ENCODE measurements around the gene BBOF1. TPM values are rescaled to one million over a fixed set of nuclear protein-coding genes. Genes with fewer than 3 reads are reported as not detected.
A peak's percentile ranks its signal among the peaks of the same experiment; 100 is the strongest.

Gene BBOF1
- total RNA-seq, 1 donor from 2014 or later, result 6.7 TPM

DNA sequence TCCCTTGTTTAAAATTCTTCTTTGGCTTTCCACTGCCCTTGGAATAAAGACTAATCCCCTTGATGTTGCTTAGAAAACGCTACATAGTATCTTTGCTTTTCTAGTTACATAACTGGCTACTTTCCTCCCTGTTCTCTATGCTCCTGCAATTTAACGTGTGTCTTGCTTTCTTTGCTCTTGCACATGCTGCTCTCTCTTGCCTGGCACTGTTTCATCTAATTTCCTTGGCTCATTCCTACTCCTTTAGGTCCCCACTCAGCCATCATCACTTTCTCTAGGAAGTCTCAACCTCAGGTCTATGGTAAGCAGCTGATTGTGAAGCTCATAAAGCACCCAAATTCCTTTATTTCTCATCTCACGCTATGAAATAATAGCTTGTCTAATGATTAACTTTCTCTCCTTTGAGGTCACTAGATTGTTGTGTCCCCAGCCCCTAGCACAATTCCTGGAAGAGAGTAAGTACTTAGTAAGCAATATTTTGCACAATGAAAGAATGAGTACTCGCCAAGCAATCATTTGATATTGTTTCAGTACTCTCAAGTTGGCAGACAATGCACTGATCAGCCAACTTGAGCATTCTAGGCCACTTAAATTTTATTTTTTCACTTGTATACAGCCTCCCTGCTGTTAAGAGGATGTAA, 61.8 kb downstream of the BBOF1 start:
- TF ChIP-seq, protein P1, sequence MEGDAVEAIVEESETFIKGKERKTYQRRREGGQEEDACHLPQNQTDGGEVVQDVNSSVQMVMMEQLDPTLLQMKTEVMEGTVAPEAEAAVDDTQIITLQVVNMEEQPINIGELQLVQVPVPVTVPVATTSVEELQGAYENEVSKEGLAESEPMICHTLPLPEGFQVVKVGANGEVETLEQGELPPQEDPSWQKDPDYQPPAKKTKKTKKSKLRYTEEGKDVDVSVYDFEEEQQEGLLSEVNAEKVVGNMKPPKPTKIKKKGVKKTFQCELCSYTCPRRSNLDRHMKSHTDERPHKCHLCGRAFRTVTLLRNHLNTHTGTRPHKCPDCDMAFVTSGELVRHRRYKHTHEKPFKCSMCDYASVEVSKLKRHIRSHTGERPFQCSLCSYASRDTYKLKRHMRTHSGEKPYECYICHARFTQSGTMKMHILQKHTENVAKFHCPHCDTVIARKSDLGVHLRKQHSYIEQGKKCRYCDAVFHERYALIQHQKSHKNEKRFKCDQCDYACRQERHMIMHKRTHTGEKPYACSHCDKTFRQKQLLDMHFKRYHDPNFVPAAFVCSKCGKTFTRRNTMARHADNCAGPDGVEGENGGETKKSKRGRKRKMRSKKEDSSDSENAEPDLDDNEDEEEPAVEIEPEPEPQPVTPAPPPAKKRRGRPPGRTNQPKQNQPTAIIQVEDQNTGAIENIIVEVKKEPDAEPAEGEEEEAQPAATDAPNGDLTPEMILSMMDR (IDR thresholded peaks at IDR 0.05; ENCODE audit: insufficient read depth, low read length, poor library complexity, severe bottlenecking), result no peak
- H3K4me3 ChIP-seq (ENCODE audit: low read depth, low read length), result no peak overlapping the region
- DNase-seq (ENCODE audit: low read depth), result no peak
- no peaks in the 10 kb centered on the region for H3K27me3 ChIP-seq (ENCODE audit: control insufficient read depth, insufficient read depth, low read length)
- H3K36me3 ChIP-seq (ENCODE audit: control insufficient read depth, insufficient read depth, low read length), result no peaks in the 10 kb centered on the region

DNA sequence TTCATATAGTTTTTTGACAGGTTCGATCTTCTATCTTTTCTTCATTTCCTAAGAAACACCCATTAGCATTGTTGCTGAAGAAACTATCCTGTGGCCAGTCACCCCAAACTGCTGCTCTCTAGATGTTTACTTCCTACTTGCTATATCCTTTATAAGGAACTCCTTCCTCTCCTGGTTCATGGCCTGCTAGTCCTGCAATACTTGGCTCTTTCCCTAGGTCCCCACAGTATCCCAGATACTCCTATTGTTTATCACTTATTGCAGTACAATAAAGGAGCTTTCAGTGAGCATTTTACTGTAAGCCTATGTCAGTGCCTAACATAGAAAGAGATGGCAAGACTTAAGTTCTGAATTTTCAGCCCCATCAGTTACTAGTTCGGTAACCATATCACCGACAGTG, 62.3 kb downstream of the BBOF1 start:
- TF ChIP-seq, protein P1 (IDR thresholded peaks at IDR 0.05; ENCODE audit: insufficient read depth, low read length, poor library complexity, severe bottlenecking), result no peak
- H3K27me3 ChIP-seq (ENCODE audit: control insufficient read depth, insufficient read depth, low read length), result no peaks in the 10 kb centered on the region
- H3K4me3 ChIP-seq (ENCODE audit: low read depth, low read length), result no peak overlapping the region
- no peak for DNase-seq (ENCODE audit: low read depth)
- H3K36me3 ChIP-seq (ENCODE audit: control insufficient read depth, insufficient read depth, low read length), result no peaks in the 10 kb centered on the region

DNA sequence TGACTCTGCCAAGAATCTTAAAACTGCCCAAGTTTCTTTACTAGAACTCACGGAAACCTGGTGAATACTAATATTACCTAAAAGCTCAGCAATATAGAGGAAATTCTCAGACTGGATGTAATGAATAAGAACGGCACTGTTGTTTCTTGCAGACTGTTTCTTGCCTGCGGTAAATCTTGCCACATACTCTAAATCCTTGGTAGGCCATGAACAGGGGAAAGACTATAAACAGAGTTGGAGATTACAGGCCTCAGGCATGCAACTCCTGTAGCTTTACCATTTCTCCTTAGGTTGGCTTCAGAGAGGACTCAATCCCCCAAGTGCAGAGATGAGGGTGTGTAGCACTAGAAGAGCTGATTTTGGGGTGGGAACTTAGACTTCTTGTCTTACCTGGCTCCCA, 64.0 kb downstream of the BBOF1 start:
- Histone ChIP-seq H3K36me3 (ENCODE audit: control insufficient read depth, insufficient read depth, low read length) (no peaks in the 10 kb centered on the region), H3K27me3 (ENCODE audit: control insufficient read depth, insufficient read depth, low read length) (no peaks in the 10 kb centered on the region), H3K4me3 (ENCODE audit: low read depth, low read length) (no peak overlapping the region)
- TF ChIP-seq, protein P1 (IDR thresholded peaks at IDR 0.05; ENCODE audit: insufficient read depth, low read length, poor library complexity, severe bottlenecking), result no peak
- no peak for DNase-seq (ENCODE audit: low read depth)

DNA sequence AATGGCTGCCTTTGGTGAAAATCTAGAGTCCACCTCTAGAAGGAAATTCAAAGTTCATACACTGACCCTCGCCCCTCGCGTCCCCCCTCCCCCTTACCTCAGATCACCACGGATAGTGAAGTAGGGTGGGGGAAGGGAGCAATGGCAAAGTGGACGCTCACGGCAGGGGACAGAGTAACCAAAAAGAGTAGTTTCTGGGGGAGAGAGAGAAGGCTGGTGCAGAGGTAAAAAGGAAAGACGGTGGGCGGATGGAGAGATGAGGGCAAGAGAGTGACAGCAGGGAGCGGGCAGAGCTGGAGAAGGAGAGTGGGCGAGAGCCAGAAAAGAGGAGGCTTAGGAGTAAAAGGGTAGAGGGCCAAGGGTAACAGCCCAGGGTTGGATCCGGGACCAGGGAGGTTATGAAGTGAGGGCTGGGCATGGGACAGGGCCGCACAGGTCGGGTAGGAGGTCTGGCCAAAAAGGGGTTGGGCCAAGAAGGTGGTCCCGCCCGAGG, 64.7 kb downstream of the BBOF1 start:
- no peaks in the 10 kb centered on the region for H3K36me3 ChIP-seq (ENCODE audit: control insufficient read depth, insufficient read depth, low read length)
- H3K4me3 ChIP-seq (ENCODE audit: low read depth, low read length), result peak overlapping the region; percentile 61
- DNase-seq (ENCODE audit: low read depth), result no peak
- no peaks in the 10 kb centered on the region for H3K27me3 ChIP-seq (ENCODE audit: control insufficient read depth, insufficient read depth, low read length)
- TF ChIP-seq, protein P1 (IDR thresholded peaks at IDR 0.05; ENCODE audit: insufficient read depth, low read length, poor library complexity, severe bottlenecking), result no peak

DNA sequence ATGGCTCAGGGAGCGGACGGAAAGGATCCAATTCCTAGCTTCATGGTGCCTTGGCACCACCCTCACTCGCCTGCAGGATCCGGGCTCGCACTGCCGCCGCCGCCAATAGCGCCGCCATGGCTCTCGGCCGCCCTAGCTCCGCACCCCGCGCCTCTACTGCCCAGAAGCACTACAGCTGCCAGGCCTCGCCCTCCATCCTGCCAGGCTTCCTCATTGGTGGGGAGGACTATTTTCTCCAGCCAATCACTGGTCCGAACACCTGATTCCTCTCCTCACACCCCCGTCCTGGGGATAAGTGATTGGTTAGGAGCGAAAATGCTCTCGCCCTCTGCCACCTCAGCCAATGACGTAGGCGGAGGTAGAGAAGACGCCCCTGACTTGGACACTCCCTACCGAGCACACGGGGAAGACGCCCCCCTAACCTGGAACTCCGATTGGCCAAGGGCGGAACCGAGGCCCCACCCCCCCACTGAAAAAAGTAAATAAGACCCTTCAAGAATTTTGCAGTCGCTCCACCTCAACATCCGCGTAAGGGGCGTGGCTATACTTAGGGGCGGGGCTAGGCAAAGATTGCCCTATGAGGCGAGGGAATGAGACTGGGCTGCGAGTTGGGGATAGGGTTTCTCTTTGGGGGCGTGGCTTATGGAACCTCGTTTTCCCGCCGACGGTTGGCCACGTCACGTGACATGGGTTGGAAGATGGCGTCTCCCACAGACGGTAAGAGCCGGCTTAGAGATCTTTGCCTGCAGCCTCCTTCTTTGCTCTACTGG, 65.3 kb downstream of the BBOF1 start, which contains the start of the genes ALDH6A1 and LIN52:
Gene ALDH6A1, minus strand, starts transcription at position 177 of the 770 bp plus-strand sequence. Its CDS starts 59 bp downstream, at position 118.
Gene LIN52, plus strand, starts transcription at position 680 of the 770 bp plus-strand sequence. Its CDS starts 19 bp downstream, at position 699.
- DNase-seq (ENCODE audit: low read depth), result peak; percentile 100
- H3K27me3 ChIP-seq (ENCODE audit: control insufficient read depth, insufficient read depth, low read length), result no peaks in the 10 kb centered on the region
- TF ChIP-seq, protein P1 (IDR thresholded peaks at IDR 0.05; ENCODE audit: insufficient read depth, low read length, poor library complexity, severe bottlenecking), result peak; percentile 10
- H3K36me3 ChIP-seq (ENCODE audit: control insufficient read depth, insufficient read depth, low read length), result no peaks in the 10 kb centered on the region
- H3K4me3 ChIP-seq (ENCODE audit: low read depth, low read length), result peak within 1 kb of the TSS; percentile 69

All from kidney epithelial cell (primary cell).